RPMI7951 (cell line): ENCODE results near the gene RAB40B. TPM values are rescaled to one million over a fixed set of nuclear protein-coding genes. Genes with fewer than 3 reads are reported as not detected.

Experiments
- DNase-seq: peaks from one replicate; pipeline ENCODE4 v3.0.0-alpha.2; 2012; ENCODE audit warnings: low read depth
- total RNA-seq: library from RNA; depleted of rRNA; stranded (reverse); fragments of >200 nt; shearing (Covaris generic); gene quantifications from 2 replicates; pipeline ENCODE4 v1.2.3, GENCODE V29; 2014

RAB40B gene
- total RNA-seq, 1 experiment from 2014 or later, result 7.3 TPM

GRCh38 chr17:82692268-82692667 is 6.2 kb downstream of the RAB40B start:
- no peak for DNase-seq

GRCh38 chr17:82691714-82692113 is 6.8 kb downstream of the RAB40B start:
- DNase-seq, result no peak

GRCh38 chr17:82690786-82691489 is 7.6 kb downstream of the RAB40B start:
- DNase-seq, result no peak

GRCh38 chr17:82689077-82689476 is 9.4 kb downstream of the RAB40B start:
- DNase-seq, result no peak

- no peak for DNase-seq
These were observed 10.6 kb downstream of the RAB40B start for GRCh38 chr17:82687871-82688270.

GRCh38 chr17:82687375-82687861 is 11.1 kb downstream of the RAB40B start:
- peak; percentile 14 for DNase-seq

- DNase-seq, result no peak
These were observed 11.9 kb downstream of the RAB40B start for GRCh38 chr17:82686366-82687324.

- no peak for DNase-seq
These were observed 13.2 kb downstream of the RAB40B start for GRCh38 chr17:82685291-82685690.

GRCh38 chr17:82684228-82684841 is 14.2 kb downstream of the RAB40B start:
- no peak for DNase-seq

GRCh38 chr17:82683534-82683933 is 15.0 kb downstream of the RAB40B start:
- DNase-seq, result no peak

- DNase-seq, result no peak
These were observed 17.0 kb downstream of the RAB40B start for GRCh38 chr17:82681547-82681946.

GRCh38 chr17:82679586-82680465 is 18.7 kb downstream of the RAB40B start:
- DNase-seq, result no peak

- DNase-seq, result no peak
These were observed 20.1 kb downstream of the RAB40B start for GRCh38 chr17:82678265-82678891.

GRCh38 chr17:82677353-82677925 is 21.1 kb downstream of the RAB40B start:
- no peak for DNase-seq

- DNase-seq, result no peak
These were observed 22.8 kb downstream of the RAB40B start for GRCh38 chr17:82675476-82676245.

GRCh38 chr17:82674656-82675475 is 23.6 kb downstream of the RAB40B start:
- DNase-seq, result no peak

- DNase-seq, result no peak
These were observed 27.6 kb downstream of the RAB40B start for GRCh38 chr17:82670661-82671450.

- peak; percentile 73 for DNase-seq
These were observed 29.8 kb downstream of the RAB40B start for GRCh38 chr17:82668631-82669099.
